ENCODE results near the gene CASP2. TPM values are rescaled to one million over a fixed set of nuclear protein-coding genes. Genes with fewer than 3 reads are reported as not detected.

The CASP2 gene
- total RNA-seq, result 10 to 100 TPM; 19.6 to 20.2 TPM

GRCh38 chr7:143287935-143288826 is at the start of gene CASP2:
Gene CASP2 (plus strand): TSS chr7:143288351. CDS start chr7:143288456, 105 bp downstream.
- TF ChIP-seq POLR2AphosphoS5 (IDR thresholded peaks at IDR 0.05), result peak; percentile 89
- peak; percentile 86 for TF ChIP-seq POLR2A (IDR thresholded peaks at IDR 0.05)
- peak in 3 of 4 experiments; percentile 23 to 24 (median 23) for TF ChIP-seq CTCF (IDR thresholded peaks at IDR 0.05)
- Histone ChIP-seq H3K36me3 (peaks cover 0 to 5% of the 10 kb centered on the region in 2 donors), H3K9me3 (no peaks in the 10 kb centered on the region), H3K27ac (peak within 1 kb of the TSS; percentile 76), H3K4me3 (peak within 1 kb of the TSS; percentile 80 to 84), H3K4me1 (replicated peaks) (no peaks in the 10 kb centered on the region), H3K27me3 (replicated peaks; ENCODE audit: insufficient read depth) (no peaks in the 10 kb centered on the region)
- intact Hi-C loops (cut with DNase I), result loop anchor here (5.0 kb wide), 2 partner anchors 94 to 119 kb away; partner anchors contain the start of genes EPHA1 and ZYX
- peak; percentile 96 for DNase-seq (ENCODE audit: low spot score)
- WGBS, result 4% methylated on average over 64 of the region's 84 CpGs

DNA sequence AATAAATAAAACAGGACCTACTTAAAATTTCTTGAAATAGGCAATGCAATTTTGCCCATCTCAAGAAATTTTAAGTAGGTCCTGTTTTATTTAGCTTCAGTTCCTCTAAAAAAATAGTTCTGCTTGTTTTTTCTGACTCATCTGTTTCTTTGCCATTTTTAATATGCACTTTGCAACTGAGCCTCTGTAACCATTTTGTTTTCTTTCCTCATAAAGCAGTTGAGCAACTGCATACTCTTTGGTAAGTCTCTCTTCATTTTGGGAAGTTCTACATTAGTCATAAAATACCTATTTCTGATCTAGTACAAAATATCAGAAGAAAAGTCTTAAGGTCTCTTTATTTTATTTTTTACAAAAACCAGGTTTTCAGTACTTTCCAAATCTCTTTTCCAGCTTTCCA is 48.3 kb upstream of the CASP2 start:
- no peak overlapping the region for H3K4me3 ChIP-seq
- no peak for DNase-seq (ENCODE audit: low spot score)
- intact Hi-C loops (cut with DNase I), result loop anchor here (5.0 kb wide), 1 partner anchor 177 kb away; no protein-coding TSS in a partner anchor
- no peak overlapping the region for H3K27ac ChIP-seq
- no peaks in the 10 kb centered on the region for H3K9me3 ChIP-seq
- H3K27me3 ChIP-seq (replicated peaks; ENCODE audit: insufficient read depth), result no peaks in the 10 kb centered on the region
- no peaks in the 10 kb centered on the region for H3K36me3 ChIP-seq
- TF ChIP-seq CTCF (IDR thresholded peaks at IDR 0.05) (no peak), POLR2AphosphoS5 (IDR thresholded peaks at IDR 0.05) (no peak)
- H3K4me1 ChIP-seq (replicated peaks), result no peaks in the 10 kb centered on the region

GRCh38 chr7:143240291-143241168 is 47.6 kb upstream of the CASP2 start:
- no peaks in the 10 kb centered on the region for H3K27me3 ChIP-seq (replicated peaks; ENCODE audit: insufficient read depth)
- no peaks in the 10 kb centered on the region for H3K36me3 ChIP-seq
- H3K9me3 ChIP-seq, result no peaks in the 10 kb centered on the region
- H3K27ac ChIP-seq, result no peak overlapping the region
- peak; percentile 74 for DNase-seq (ENCODE audit: low spot score)
- 18% methylated on average over 9 of the region's 9 CpGs for WGBS
- no peak overlapping the region for H3K4me3 ChIP-seq
- intact Hi-C loops (cut with DNase I), result loop anchor here (5.0 kb wide), 1 partner anchor 177 kb away; no protein-coding TSS in a partner anchor
- TF ChIP-seq POLR2AphosphoS5 (IDR thresholded peaks at IDR 0.05) (peak; percentile 54), POLR2A (IDR thresholded peaks at IDR 0.05) (no peak), CTCF (IDR thresholded peaks at IDR 0.05) (peak; percentile 65 to 90 (median 88))
- no peaks in the 10 kb centered on the region for H3K4me1 ChIP-seq (replicated peaks)

DNA sequence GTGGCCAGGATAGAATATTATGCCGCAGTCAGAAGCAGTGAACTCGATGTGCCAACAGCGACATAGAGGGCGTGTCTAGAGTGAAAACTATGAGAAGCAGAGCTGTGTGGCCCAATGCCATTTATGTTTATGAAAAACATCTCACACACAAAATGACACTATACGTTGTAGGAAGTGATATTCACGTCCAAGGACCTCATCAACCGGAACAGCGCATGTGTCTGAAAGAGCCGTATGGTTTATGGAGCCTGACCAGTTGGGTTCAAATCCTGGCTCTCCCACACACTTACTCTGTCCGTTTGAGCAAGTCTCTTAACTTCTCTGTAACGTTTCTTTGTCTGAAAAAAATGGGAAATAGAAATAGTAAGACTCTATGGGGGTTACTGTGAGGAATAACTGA is 45.8 kb upstream of the CASP2 start:
- WGBS, result 90% methylated on average over 11 of the region's 11 CpGs

More for the DNA sequence above, 45.8 kb upstream of the CASP2 start:
- intact Hi-C loops (cut with DNase I), result loop anchor here (5.0 kb wide), 1 partner anchor 175 kb away; no protein-coding TSS in a partner anchor
- Histone ChIP-seq H3K4me1 (replicated peaks) (no peaks in the 10 kb centered on the region), H3K4me3 (no peak overlapping the region), H3K27me3 (replicated peaks; ENCODE audit: insufficient read depth) (no peaks in the 10 kb centered on the region), H3K27ac (no peak overlapping the region), H3K36me3 (no peaks in the 10 kb centered on the region), H3K9me3 (no peaks in the 10 kb centered on the region)
- DNase-seq (ENCODE audit: low spot score), result no peak
- TF ChIP-seq CTCF (IDR thresholded peaks at IDR 0.05) (no peak), POLR2AphosphoS5 (IDR thresholded peaks at IDR 0.05) (no peak)
